ENCODE measurements around the gene PITPNC1. TPM values are rescaled to one million over a fixed set of nuclear protein-coding genes. Genes with fewer than 3 reads are reported as not detected.

Gene PITPNC1
- total and polyA plus RNA-seq, 2 donors (not counting 3 experiments of a cell fraction or from before 2014, with no cell fraction given) = 2.4 to 9.6 TPM

DNA sequence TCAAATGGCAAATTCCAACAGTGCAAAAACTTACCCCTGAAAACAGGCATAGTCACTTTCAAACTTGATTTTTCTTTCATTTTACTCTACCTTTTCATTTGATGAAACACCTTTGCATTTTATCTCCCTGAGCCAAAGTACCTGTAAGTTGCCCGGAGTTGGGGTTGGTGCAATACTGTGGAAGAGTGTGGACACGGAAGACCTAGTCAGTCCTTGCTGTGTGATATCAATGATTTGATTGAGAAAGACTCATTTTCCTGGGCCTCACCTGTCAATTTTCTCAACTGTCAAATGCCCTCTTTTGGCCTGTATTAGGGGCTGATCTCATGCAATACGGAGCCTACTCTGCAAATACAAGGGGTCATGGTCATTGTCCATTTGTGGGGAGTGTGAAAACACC lies 22.6 kb downstream of the PITPNC1 start:
- no peak overlapping the region for H3K4me2 ChIP-seq (ENCODE audit: insufficient read depth, low read length)
- H3K4me3 ChIP-seq (replicated peaks in 1 of 3; ENCODE audit: insufficient read depth in 1 of 3, low read depth in 1 of 3, low read length in 3 of 3) = no peak overlapping the region
- no peaks in the 10 kb centered on the region for H3K9me3 ChIP-seq (replicated peaks; ENCODE audit: control insufficient read depth, insufficient read depth, low read length)
- POLR2A ChIA-PET = no interaction called here
- intact Hi-C loops (cut with micrococcal nuclease) (no loop called here), dilution Hi-C loops (cut with MboI; ENCODE audit: extremely low pct_ligation_motif_present, low sequenced_read_pairs) (no loop called here)
- no peaks in the 10 kb centered on the region for H3K36me3 ChIP-seq (ENCODE audit: control insufficient read depth in 2 of 2, extremely low read depth in 1 of 2, insufficient read depth in 2 of 2, low read length in 2 of 2)
- no peaks in the 10 kb centered on the region for H4K20me1 ChIP-seq (replicated peaks; ENCODE audit: control insufficient read depth, extremely low read depth, insufficient read depth, low read length)
- CTCF ChIA-PET = no interaction called here
- BruUV-seq (replicated peaks) = no TSS peak
- H3K27ac ChIP-seq (ENCODE audit: insufficient read depth, low read depth, low read length) = no peak overlapping the region
- TF ChIP-seq POLR2A (IDR thresholded peaks at IDR 0.05; ENCODE audit: low read depth, low read length) (no peak), GATA2 (IDR thresholded peaks at IDR 0.05; ENCODE audit: insufficient read depth, insufficient read length, low read depth, low read length) (no peak), POLR2AphosphoS5 (IDR thresholded peaks at IDR 0.05; ENCODE audit: insufficient read depth, low read depth, low read length) (no peak), EZH2 (IDR thresholded peaks at IDR 0.05; ENCODE audit: borderline replicate concordance, low read depth, low read length, severe bottlenecking) (no peak), FOS (IDR thresholded peaks at IDR 0.05; ENCODE audit: borderline replicate concordance, insufficient read depth, low read length) (no peak), MYC (IDR thresholded peaks at IDR 0.05; ENCODE audit: low read depth, low read length) (no peak), JUN (IDR thresholded peaks at IDR 0.05; ENCODE audit: borderline replicate concordance, insufficient read depth, insufficient read length, low read depth) (no peak)
- TF ChIP-seq, protein P1, sequence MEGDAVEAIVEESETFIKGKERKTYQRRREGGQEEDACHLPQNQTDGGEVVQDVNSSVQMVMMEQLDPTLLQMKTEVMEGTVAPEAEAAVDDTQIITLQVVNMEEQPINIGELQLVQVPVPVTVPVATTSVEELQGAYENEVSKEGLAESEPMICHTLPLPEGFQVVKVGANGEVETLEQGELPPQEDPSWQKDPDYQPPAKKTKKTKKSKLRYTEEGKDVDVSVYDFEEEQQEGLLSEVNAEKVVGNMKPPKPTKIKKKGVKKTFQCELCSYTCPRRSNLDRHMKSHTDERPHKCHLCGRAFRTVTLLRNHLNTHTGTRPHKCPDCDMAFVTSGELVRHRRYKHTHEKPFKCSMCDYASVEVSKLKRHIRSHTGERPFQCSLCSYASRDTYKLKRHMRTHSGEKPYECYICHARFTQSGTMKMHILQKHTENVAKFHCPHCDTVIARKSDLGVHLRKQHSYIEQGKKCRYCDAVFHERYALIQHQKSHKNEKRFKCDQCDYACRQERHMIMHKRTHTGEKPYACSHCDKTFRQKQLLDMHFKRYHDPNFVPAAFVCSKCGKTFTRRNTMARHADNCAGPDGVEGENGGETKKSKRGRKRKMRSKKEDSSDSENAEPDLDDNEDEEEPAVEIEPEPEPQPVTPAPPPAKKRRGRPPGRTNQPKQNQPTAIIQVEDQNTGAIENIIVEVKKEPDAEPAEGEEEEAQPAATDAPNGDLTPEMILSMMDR (IDR thresholded peaks at IDR 0.05; ENCODE audit: extremely low read depth in 1 of 2, insufficient read depth in 1 of 2, low read depth in 1 of 2, low read length in 2 of 2) = no peak
- TF ChIP-seq, protein P2, sequence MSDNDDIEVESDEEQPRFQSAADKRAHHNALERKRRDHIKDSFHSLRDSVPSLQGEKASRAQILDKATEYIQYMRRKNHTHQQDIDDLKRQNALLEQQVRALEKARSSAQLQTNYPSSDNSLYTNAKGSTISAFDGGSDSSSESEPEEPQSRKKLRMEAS (IDR thresholded peaks at IDR 0.05; ENCODE audit: insufficient read depth, insufficient read length) = no peak
- H3K4me1 ChIP-seq (ENCODE audit: control insufficient read depth, extremely low read depth, insufficient read depth, low read length) = no peaks in the 10 kb centered on the region
- no peaks in the 10 kb centered on the region for H3K9me1 ChIP-seq (replicated peaks; ENCODE audit: control insufficient read depth, extremely low read depth, insufficient read depth, low read length)
- no peaks in the 10 kb centered on the region for H3K27me3 ChIP-seq (ENCODE audit: control insufficient read depth in 2 of 2, insufficient read depth in 2 of 2, low read length in 2 of 2)
- H3K79me2 ChIP-seq (ENCODE audit: control insufficient read depth, insufficient read depth, low read length) = no peaks in the 10 kb centered on the region
- FAIRE-seq (no peak), DNase-seq (ENCODE audit: low read depth, low spot score) (no peak)
- no peak overlapping the region for H2AFZ ChIP-seq (ENCODE audit: low read depth, low read length)
- H3K9ac ChIP-seq (replicated peaks; ENCODE audit: extremely low read depth, insufficient read depth, low read length) = no peak overlapping the region

All from endothelial cell of umbilical vein (primary cell).